ENCODE results near the gene KRTAP9-9. TPM values are rescaled to one million over a fixed set of nuclear protein-coding genes. Genes with fewer than 3 reads are reported as not detected.

Gene KRTAP9-9
- total and polyA plus RNA-seq, 9 of the 15 experiments (the other 6 are each of a cell fraction or from before 2014, with no cell fraction given), result not detected

DNA sequence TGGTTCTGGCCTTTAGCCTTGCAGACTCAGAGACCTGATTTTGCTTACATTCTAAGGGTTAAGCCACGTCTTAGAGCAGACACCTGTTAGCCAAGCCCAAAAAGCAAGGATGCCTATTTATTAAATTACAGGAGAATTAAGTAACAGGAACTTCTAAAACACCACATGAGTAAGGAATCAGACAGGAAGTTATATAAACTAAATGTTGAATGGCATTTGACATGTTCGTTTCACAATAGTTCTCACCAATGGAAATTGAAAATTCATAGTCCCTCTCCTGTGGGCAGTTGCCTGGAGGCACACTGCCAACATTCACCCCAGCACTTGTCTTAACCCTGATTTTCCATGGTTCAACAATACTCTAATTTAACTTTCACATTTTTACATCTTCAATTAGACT, 29.4 kb downstream of the KRTAP9-9 start (continued):
- TF ChIP-seq SRF (CRISPR knock-in tag; IDR thresholded peaks at IDR 0.05) (no peak), ZNF586 (CRISPR knock-in tag; conservative IDR thresholded peaks at IDR 0.05) (no peak), PML (IDR thresholded peaks at IDR 0.05; ENCODE audit: low read length) (no peak)

DNA sequence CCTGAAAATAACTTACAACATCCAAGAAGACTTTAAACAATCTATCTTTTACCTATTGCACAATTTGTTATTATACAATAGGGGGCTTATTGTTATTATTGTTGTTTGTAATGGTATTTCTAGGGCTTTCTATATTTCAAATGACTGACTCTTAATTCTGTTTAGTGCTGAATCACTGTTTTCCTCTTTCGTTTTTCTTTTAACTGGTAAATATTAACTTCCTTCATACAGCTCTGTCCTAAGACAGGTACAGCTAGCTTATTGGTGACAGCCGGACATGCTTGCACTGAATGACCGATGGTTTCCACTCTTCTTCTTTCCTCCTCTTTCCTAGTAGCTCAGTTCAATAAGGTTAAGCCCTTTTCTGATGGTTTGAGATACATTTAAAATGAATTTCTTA, 31.9 kb downstream of the KRTAP9-9 start:
- CTCF ChIA-PET (ENCODE audit: low intra/inter-chr PET ratio), result no interaction called here
- DNase-seq (ENCODE audit: extremely low read depth in 1 of 4, low spot score in 3 of 4) (peak in 2 of 4 experiments; percentile 0), FAIRE-seq (no peak), ATAC-seq (no peak)
- in situ Hi-C loops (cut with MboI), result no loop called here
- Histone ChIP-seq H3K9ac (ENCODE audit: insufficient read depth in 1 of 2, low read depth in 2 of 2, low read length in 2 of 2) (no peak overlapping the region), H3K4me2 (ENCODE audit: insufficient read depth, low read length) (no peak overlapping the region), H3K27ac (ENCODE audit: extremely low read depth, low read depth, low read length) (no peak overlapping the region), H3K36me3 (ENCODE audit: control insufficient read depth, insufficient read depth, low read length) (no peaks in the 10 kb centered on the region), H3K79me2 (ENCODE audit: control insufficient read depth, insufficient read depth, low read length) (no peaks in the 10 kb centered on the region), H3K4me3 (no peak overlapping the region), H4K20me1 (replicated peaks; ENCODE audit: control insufficient read depth, insufficient read depth, low read length) (no peaks in the 10 kb centered on the region), H3K27me3 (ENCODE audit: control insufficient read depth in 2 of 2, insufficient read depth in 2 of 2, low read length in 2 of 2) (peaks cover 3 to 5% of the 10 kb centered on the region in 2 experiments; a peak in 2 of 5 replicates), H3K9me3 (replicated peaks; ENCODE audit: control insufficient read depth, insufficient read depth, low read depth, low read length) (no peaks in the 10 kb centered on the region), H3K4me1 (replicated peaks in 1 of 2; ENCODE audit: control insufficient read depth in 2 of 2, insufficient read depth in 2 of 2, low read length in 2 of 2) (no peaks in the 10 kb centered on the region), H3K9me1 (ENCODE audit: control insufficient read depth, insufficient read depth, low read length) (no peaks in the 10 kb centered on the region), H2AFZ (ENCODE audit: low read depth, low read length) (no peak overlapping the region)
- intact Hi-C loops (cut with micrococcal nuclease), result no loop called here
- POLR2A ChIA-PET, result no interaction called here
- TF ChIP-seq CEBPG (CRISPR knock-in tag; IDR thresholded peaks at IDR 0.05) (no peak), CEBPG (tag; conservative IDR thresholded peaks at IDR 0.05 in 1 of 2, IDR thresholded peaks at IDR 0.05 in 1 of 2) (peak in 1 of 2 experiments; percentile 48; a peak in 2 of 4 replicates), E2F3 (CRISPR knock-in tag; IDR thresholded peaks at IDR 0.05) (no peak), NR3C1 (CRISPR knock-in tag; IDR thresholded peaks at IDR 0.05) (no peak), NBN (IDR thresholded peaks at IDR 0.05; ENCODE audit: low read depth) (no peak), SETDB1 (IDR thresholded peaks at IDR 0.05; ENCODE audit: low read length) (no peak), PML (IDR thresholded peaks at IDR 0.05; ENCODE audit: low read length) (no peak), ATF7 (IDR thresholded peaks at IDR 0.05) (no peak), OTX1 (CRISPR knock-in tag; IDR thresholded peaks at IDR 0.05) (no peak), ETS2 (tag; IDR thresholded peaks at IDR 0.05; ENCODE audit: borderline replicate concordance, poor library complexity, severe bottlenecking) (no peak), CEBPB (tag; IDR thresholded peaks at IDR 0.05) (peak; percentile 38; the same call in 1 of the 2 replicates)
- TF ChIP-seq, protein P1, sequence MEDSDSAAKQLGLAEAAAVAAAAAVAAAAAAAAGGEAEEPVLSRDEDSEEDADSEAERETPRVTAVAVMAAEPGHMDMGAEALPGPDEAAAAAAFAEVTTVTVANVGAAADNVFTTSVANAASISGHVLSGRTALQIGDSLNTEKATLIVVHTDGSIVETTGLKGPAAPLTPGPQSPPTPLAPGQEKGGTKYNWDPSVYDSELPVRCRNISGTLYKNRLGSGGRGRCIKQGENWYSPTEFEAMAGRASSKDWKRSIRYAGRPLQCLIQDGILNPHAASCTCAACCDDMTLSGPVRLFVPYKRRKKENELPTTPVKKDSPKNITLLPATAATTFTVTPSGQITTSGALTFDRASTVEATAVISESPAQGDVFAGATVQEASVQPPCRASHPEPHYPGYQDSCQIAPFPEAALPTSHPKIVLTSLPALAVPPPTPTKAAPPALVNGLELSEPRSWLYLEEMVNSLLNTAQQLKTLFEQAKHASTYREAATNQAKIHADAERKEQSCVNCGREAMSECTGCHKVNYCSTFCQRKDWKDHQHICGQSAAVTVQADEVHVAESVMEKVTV (CRISPR knock-in tag; IDR thresholded peaks at IDR 0.05), result no peak
- BruUV-seq (replicated peaks), result no TSS peak
- WGBS (ENCODE audit: insufficient coverage, low coverage, missing lambda C conversion rate), result 3% methylated on average over 3 of the region's 3 CpGs
